Right lung (tissue), 5 donors: Measurements from ENCODE around the gene SORL1. TPM values are rescaled to one million over a fixed set of nuclear protein-coding genes. Genes with fewer than 3 reads are reported as not detected.
A peak's percentile ranks its signal among the peaks of the same experiment; 100 is the strongest.

Experiments used
- DNase-seq, 2 donors: peaks; one replicate each; pipeline ENCODE4 v3.0.0-alpha.2; 2013
- polyA plus RNA-seq, 5 donors: library from polyadenylated mRNA; unstranded; fragments of 120-200 nt; gene quantifications; one replicate each; pipeline versions ENCODE4 v1.2.1 to v1.2.3, GENCODE V29; 2013; ENCODE audit warnings: inconsistent platforms in 1 of 5, low replicate concordance in 1 of 5; ENCODE audit not compliant: insufficient read length in 5 of 5, insufficient read depth in 1 of 5

SORL1 gene
- polyA plus RNA-seq, 5 donors, result 22.4 to 32.4 (median 30.2) TPM

DNA sequence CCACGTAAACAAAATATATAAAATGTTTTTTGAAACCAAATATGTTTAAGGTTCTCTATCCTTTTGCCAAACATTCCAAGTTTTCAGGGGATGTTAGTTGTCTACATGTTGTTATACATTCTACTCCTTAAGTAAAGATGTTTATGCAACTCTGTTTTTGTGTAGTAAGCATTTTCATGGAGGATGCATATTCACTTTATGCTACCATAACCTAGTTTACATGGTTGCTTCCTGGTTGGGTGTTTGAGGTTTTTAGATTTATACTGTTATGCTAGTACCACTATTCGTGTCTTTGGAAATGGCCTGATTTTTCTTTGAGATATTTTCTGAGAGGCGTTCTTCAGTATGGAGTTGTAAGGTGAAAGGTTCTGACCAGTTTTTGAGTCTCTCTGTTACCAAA, 131.7 kb downstream of the SORL1 start:
- no peak for DNase-seq

DNA sequence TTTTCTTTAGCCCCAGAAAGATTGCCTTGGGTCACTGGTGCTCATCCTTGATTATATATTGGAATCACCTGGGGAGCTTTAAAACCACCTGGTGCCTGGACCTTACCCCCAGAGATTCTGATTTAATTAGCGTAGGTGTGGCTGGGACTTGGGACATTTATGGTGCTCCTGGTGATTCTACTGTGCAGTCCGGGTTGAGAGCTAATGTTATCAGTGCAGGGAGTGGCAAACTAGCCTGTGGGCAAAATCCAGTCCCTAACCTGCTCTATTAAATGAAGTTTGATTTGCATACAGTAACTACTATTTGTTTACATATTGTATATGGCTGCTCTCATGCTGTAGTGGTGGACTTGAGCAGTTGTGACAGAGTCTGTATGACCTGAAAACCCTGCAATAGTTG, 134.6 kb downstream of the SORL1 start:
- no peak for DNase-seq

DNA sequence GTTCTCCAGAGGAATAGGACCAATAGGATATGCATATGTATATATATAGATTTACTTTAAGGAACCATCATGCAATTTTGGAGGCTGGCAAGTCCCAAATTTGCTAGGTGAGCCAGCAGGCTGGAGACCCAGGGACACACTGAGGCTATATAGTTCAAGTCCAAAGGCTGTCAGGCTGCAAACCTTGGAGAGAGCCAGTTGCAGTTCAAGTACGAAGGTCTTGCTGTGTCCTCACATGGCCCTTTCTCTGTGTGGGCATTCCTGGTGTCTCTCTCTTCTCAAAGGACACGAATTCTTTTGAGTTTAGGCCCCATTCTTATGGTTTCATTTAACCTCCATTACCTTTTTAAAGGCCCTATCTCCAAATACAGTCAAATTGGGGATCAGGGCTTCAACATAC, 135.1 kb downstream of the SORL1 start:
- no peak for DNase-seq

DNA sequence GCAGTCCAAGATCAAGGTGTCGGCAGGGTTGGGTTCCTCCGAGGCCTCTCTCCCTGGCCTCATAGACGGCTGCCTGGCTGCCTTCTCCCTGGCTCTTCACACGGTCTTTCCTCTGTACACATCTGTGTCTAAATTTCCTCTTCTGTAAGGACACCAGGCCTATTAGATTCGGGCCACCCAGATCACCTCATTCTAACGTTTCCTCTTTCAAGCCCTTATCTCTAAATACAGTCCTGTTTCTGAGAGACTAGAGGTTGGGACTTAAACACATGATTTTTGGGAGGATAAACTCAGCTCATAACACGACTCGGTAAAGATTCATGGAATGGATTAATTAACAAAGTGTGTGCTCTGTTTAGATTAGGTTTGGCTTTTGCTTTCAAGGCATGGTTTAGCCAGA, 136.6 kb downstream of the SORL1 start:
- no peak for DNase-seq

DNA sequence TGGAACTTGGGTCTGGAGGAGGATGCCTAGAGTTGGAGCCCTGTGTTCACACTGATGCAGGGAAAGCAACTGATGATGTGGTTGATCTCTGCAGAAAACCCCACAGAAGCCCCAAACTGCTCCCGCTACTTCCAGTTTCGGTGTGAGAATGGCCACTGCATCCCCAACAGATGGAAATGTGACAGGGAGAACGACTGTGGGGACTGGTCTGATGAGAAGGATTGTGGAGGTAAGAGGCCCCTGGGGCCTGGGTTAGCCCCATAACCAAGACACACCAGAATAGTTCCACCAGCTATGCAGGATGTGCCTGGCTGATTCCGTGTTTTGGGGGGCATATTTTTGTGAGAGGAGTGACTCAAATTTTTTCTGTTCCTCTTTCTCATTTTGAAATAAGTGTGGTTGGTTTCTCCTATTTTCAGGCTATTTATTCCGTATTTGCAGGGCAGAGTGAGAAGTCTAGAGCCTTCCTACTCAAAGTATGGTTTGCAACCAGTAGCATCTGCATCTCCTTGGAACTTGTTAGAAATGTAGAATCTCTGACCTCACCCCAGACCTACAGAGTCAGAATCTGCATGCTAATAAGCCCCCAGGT, 137.9 kb downstream of the SORL1 start:
- no peak for DNase-seq

DNA sequence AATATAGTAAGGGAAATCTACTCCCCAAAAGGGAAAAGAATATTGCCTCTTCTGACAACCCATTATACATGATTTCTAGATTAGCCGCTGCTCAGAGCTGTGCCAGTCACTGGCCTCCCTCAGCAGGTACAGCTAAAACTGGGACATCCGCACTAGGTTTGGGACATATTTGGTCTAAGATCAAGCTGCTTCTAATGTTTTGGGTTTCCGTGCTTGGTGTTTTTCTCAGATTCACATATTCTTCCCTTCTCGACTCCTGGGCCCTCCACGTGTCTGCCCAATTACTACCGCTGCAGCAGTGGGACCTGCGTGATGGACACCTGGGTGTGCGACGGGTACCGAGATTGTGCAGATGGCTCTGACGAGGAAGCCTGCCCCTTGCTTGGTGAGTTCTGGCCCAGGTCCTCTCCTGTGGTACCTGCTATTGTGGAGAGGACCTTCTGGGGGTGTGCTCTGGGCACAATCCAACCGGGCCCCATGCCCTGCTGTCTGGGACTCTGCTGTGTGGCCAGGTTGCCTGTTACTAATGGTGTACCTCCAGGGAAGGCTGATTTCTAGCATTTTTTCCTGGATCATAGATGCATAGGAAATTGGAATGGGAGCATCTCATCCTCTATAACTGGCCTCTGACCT, 138.8 kb downstream of the SORL1 start:
- DNase-seq, result no peak

DNA sequence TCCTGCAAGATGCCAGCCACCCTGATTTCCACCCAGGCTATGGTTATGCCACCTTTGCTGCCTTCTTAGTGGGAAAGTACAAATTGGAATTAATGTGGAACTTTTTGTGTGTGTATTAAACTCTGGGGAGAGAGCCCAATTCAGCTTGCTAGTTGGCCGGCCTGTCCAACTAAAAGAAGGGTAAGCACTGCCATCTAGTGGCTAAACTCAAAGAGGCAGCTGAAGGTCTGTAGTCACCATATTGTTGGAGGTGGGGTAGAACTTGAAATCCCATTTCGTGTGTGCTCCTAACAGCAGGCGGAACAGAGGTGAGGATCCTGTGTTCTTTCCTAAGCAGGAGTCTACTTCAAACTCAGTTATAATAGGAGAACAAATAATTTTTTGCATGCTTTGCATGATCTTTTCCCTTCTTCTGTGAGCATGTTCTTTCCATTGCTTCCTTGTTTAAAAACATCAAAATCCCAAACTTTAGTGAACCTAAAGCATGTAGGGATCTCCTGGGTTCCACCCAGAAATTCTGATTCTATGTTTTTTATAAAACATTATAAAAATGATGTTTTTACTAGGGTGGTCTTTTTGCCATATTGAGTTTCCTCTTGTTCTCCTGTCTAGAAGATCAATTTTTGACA, 139.4 kb downstream of the SORL1 start:
- DNase-seq, result peak; percentile 67 to 73

DNA sequence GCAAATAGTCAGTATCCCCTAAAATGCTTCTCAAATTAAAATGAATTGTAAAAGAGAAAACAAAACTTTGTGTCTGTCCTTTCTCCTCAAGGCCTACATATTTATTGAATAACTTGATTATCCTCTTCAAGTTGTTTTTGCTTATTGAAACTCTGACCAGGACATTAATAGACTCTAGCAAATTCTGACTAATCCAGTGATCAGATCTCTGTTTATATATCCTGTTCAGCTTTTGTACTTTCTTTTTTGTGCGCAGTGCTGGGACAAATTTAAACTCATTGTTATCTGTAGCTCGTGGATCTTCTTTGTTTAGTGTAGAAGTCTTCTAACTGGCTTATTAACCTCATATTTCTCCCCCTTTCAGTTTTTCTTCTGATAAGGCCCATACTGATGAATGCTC, 140.6 kb downstream of the SORL1 start:
- DNase-seq, result no peak

DNA sequence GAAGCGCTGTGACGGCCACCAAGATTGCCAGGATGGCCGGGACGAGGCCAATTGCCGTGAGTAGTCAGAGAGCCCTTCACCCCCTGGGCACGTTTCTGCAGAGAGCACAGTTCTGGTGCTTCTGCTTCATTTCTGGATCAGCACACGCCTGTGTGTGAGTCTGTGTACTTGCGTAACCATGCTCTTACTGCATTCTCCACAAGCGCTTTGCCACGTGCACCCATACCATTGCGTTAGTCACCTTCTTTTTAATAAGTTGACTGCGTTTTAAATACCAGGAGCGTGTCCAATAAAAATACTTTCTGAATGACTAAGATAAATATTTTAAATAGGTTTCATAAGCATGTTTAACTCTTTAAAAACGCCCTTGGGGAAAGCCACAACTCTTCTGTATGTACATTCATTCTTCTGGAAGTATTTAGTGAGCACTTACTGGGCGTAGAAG, 143.6 kb downstream of the SORL1 start:
- DNase-seq, result no peak

DNA sequence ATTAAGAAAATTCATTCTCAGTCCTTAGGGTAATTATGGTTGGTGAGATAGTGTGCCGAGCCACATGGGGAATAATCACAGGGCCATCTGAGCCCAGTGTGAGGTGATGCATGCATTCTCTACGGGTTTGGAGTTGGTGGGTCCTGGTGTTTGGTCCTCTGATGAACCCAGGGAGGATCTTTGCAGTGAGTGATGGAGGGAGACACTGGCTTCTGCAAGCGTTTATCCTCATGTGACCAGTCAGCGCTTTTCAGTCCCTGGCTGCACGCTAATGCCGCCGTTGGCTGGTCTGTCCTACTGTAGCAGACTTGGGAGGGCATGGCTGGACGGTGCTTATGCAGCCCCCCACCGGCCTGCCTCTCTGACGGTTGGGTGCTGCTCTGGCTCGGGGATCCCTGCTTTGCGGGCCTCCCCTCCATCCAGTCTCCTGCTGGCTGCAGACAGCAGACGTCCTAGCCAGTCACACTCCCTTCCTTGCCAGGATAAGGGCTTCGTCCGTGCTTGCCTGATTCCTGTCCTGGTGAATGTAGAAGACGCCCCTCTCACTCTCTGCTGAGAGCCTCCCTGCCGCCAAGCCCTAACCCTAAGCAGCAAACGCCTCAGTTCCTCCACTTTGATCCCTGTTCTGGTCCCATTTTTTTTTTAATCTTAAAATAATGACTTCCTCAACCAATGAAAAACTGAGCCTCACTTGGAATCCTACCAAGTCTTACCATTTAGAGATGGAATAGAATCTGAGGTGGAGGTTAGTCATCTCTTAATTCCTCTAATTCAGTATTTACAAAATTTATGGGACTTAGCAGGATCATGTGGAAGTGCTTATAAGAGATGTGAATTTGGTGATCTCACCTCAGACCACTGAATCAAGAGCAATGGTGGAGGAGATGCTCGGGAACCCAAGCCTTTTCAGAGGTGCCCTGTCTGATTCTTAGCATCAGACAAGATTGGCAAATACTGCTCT, 144.4 kb downstream of the SORL1 start:
- DNase-seq, result no peak

DNA sequence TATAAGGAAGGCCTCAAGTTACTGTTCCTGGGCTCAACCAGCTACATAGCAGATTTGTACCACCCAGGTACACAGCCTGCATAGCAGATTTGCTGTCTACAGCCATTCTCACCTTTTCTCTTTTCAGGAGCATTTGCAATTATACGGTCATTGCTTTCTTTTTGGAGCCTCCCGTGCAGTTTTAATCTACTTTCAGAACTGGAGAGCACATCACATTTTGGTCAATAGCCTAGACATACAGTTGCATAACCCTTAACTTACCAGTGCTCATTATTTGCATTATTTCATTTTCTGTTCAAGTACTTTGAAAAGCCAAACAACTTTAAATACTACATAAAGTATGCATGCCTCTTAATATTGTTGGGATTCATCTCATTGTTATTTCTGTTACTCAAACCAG, 151.2 kb downstream of the SORL1 start:
- DNase-seq, result no peak

DNA sequence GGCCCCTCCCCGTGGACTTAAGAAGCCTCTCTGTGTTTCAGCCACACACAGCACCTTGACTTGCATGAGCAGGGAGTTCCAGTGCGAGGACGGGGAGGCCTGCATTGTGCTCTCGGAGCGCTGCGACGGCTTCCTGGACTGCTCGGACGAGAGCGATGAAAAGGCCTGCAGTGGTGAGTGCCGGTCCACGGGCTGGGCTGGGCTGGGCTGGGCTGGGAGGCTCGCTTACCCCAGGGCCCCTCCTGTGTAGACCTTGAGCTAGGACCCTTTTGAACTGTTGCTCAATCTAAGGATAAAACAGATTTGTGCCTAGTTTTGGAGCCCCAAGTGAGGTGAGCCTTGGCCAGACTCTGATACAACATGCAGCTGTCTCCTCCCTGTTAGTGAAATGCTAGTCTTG, 152.0 kb downstream of the SORL1 start:
- no peak for DNase-seq

DNA sequence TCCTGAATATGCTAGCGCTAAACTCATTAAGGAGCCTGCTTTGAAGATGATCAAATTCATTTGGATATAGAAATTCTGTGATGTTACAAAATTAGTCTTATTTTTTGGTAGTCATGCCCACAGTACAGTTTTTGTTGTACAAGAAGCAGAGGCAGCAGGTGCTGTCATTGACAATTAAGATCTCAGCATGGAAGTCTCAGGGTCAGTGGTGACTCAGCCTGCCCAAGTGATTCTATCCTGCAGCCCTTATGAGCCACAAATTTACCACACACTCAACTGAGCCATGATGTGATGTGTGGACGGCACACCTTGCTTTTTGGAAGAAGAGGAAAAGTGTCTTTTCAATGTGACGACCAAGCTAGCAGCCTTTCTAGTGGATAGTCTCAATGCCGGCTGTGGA, 154.2 kb downstream of the SORL1 start:
- no peak for DNase-seq

DNA sequence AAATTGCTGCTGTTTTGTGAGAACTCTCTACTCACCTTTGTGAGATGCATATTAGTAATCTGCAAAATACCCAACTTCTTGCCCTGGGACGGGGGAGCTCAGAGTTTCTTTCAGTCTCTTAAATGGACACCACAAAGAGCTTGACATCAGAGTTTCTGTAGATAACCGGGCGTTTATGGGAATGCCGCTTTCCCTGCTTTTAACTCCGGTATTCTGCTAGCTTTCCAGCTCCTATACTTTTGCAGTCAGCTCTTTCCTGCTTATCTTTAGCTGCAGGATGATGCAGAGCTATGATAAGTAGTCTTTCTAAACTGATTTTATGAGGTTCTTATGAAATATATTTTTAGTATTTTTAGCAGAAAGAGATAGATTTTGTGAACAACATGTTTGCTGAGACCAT, 155.2 kb downstream of the SORL1 start:
- no peak for DNase-seq

DNA sequence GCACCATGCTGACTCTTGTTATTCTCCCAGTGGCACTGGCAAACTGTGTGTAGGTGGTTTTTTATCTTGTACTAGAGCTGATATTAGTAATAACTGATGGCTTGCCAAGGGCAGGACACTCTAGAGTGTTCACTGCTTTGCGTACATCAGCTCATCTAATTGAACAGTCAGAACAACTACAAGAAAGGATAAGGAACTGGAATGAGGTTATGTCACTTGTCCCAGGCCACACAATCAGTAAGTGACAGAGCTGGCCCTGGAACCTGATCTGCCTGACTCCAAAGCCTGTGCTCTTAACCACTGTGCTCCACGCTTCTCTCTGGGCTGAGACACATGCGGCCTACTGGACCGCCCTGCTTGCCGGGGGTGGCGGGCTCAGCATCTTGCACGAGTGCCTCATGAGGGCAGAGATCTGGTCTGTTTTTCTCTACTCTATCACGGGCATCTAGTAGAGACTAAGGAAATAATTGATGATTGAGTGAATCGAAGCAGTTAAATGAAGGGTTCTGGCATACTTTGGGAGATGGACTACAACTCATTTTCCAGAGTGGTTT, 156.5 kb downstream of the SORL1 start:
- no peak for DNase-seq

DNA sequence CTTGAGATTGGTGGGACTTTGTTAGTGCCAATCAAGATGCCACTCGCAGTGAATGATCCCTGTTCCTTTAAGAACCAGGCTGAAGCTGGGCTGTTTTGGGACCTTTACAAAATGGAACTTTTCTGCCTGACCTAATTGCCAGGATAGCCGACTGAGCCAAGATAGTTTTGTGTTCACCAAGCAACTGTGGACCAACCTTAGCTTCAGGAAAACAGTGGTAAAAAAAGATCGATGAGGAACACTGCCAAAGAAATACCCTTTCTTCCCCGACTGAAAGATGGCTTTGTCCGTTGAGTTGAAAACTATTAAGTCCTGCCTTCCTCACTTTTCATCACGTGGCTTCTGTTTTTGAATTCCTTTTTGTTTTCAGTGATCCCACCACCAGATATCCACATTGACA, 158.6 kb downstream of the SORL1 start:
- DNase-seq, result no peak

DNA sequence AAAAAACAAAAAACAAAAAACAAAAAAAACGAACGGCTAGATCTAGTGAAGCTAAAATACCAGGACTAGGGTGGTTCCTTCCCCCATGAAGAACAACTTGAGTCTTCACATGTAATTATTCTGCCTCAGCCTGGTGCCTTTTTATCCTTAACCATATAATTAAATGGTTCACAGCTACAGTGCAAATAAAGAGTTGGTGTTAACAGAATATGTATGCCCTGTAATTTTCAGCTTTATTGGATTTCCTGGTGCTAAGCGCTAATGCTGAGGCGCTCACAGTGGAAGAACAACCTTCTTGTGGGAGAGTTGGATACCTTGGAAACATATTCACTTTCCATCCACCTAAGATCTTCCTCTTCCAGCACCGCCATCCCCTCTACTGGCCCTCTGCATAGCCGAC, 159.1 kb downstream of the SORL1 start:
- no peak for DNase-seq

DNA sequence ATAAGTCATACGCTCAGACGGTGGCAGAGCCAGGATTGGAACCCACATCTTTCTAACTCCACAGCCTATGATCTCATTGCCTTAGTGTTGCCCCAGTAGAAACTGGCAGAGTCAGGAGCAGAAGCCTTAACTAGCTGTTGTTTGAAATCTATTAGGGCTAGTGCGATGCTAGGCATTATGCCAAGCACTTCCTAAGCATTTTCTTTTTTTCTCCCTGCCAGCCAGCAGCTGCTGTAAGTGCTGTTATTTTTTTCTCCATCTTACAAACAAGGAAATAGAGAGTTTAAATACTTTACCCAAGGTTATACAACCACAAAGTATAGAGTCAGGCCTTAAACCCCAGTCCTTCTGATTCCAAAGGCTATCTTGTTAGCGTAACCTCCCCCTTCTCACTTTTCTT, 161.6 kb downstream of the SORL1 start:
- DNase-seq, result peak; percentile 22 to 28

DNA sequence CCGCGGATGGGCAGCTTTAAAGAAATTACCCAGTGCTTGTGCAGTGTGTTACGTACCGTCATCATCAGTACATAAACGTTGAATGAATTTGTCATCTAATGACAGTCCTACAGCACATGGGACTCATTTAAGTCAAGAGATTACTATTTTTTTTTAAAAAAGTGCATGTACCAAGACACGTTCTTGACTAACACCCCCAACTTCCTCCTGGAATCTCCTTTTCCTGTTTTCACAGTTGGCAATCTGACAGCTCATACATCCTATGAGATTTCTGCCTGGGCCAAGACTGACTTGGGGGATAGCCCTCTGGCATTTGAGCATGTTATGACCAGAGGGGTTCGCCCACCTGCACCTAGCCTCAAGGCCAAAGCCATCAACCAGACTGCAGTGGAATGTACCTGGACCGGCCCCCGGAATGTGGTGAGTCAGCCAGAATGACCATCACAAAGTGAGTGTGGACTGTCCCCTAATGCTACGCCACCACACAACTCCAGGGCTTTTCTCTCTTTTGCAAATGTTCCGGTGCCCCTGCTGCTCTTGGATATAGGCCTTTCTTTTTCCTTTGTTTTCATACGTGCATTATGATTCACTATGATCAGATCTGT, 162.6 kb downstream of the SORL1 start:
- no peak for DNase-seq

DNA sequence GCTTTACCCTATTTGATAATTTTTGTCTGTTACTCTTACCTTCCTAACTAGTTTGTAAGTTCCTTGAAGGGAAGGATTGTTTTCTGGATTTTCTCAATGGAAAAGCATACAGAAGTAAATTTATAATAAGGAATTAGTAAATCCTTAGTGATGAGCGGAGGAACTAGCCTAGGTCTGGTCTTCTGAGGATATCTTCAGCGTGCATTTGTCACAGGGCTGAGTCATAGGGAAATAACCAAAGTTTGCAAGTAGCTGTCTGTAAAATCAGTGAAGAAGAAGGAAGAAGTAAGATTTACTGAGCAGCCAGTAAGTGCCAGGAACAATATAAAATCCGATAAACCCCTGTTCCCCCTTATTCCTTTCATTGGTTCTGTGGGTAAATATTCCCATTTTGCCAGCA, 163.4 kb downstream of the SORL1 start:
- no peak for DNase-seq

DNA sequence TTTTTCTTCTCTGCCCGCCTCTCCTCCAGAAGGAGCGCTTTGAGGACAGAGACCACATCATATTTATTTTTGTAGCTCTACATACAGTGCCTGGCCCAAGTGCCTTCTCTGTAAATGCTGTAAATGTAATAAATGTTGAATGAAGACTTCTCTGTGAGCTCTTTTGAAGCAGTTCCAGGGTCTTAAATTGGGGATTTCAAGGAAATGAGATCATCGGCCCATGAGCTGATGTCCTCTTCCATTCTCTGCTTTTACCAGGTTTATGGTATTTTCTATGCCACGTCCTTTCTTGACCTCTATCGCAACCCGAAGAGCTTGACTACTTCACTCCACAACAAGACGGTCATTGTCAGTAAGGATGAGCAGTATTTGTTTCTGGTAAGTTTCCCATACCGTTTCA, 166.4 kb downstream of the SORL1 start:
- DNase-seq, result no peak
